Measurements from ENCODE around the gene TAGLN.

Gene TAGLN

GRCh38 chr11:117189191-117189940 is 9.8 kb upstream of the TAGLN start (continued):
- TF ChIP-seq ISL1 (CRISPR knock-in tag; IDR thresholded peaks at IDR 0.05) (no peak), CSDC2 (CRISPR knock-in tag; IDR thresholded peaks at IDR 0.05) (no peak), OSR1 (CRISPR knock-in tag; IDR thresholded peaks at IDR 0.05) (no peak), TOX (CRISPR knock-in tag; IDR thresholded peaks at IDR 0.05; ENCODE audit: borderline replicate concordance) (no peak), ZC3H10 (CRISPR knock-in tag; IDR thresholded peaks at IDR 0.05) (no peak), ZNF8 (CRISPR knock-in tag; IDR thresholded peaks at IDR 0.05) (no peak)

- ATAC-seq = no peak
- no peak for TF ChIP-seq ZNF8 (CRISPR knock-in tag; IDR thresholded peaks at IDR 0.05)
- TF ChIP-seq CREB5 (CRISPR knock-in tag; IDR thresholded peaks at IDR 0.05; ENCODE audit: low read depth) = no peak
- no peak for TF ChIP-seq ISL1 (CRISPR knock-in tag; IDR thresholded peaks at IDR 0.05)
- TF ChIP-seq TSHZ2 (CRISPR knock-in tag; IDR thresholded peaks at IDR 0.05) = no peak
- no peak for TF ChIP-seq SNAI2 (CRISPR knock-in tag; IDR thresholded peaks at IDR 0.05)
- no peak for TF ChIP-seq ZC3H10 (CRISPR knock-in tag; IDR thresholded peaks at IDR 0.05)
- TF ChIP-seq ZFP3 (CRISPR knock-in tag; IDR thresholded peaks at IDR 0.05) = no peak
- TF ChIP-seq TOX (CRISPR knock-in tag; IDR thresholded peaks at IDR 0.05; ENCODE audit: borderline replicate concordance) = no peak
- TF ChIP-seq ZNF565 (CRISPR knock-in tag; conservative IDR thresholded peaks at IDR 0.05; ENCODE audit: low read depth) = no peak
- TF ChIP-seq OSR1 (CRISPR knock-in tag; IDR thresholded peaks at IDR 0.05) = no peak
- no peak for TF ChIP-seq RARB (CRISPR knock-in tag; IDR thresholded peaks at IDR 0.05)
- no peak for TF ChIP-seq PPARA (CRISPR knock-in tag; IDR thresholded peaks at IDR 0.05; ENCODE audit: borderline replicate concordance)
Measured at GRCh38 chr11:117189941-117190544, 9.1 kb upstream of the TAGLN start.

DNA sequence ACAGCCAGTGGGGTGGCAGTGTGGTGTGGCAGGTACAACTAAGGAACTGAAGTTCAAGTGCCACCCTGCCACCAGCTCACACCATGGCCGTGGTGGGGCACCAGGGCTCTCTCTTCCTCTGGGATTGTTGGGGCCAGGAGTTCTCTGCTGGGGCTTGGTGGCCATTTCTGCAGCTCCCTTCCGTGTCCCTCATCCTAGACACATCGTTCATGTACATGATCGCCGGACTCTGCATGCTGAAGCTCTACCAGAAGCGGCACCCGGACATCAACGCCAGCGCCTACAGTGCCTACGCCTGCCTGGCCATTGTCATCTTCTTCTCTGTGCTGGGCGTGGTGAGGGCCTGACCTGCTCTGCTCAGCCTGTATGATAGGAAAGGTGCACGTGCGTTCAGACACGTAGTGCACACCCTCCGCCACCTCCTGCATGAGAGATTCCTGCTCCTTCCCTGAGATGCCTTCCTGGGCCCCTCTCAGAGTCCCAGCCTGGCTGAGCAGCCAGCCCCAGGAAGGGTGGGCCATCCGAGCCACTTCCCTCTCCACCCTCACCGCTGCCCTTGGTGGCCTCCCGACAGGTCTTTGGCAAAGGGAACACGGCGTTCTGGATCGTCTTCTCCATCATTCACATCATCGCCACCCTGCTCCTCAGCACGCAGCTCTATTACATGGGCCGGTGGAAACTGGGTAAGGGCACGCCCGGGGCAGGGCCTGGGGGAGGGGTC is 7.3 kb upstream of the TAGLN start:
- no peak for ATAC-seq
- TF ChIP-seq GLIS3 (CRISPR knock-in tag; IDR thresholded peaks at IDR 0.05) = no peak
- no peak for TF ChIP-seq ZNF70 (CRISPR knock-in tag; IDR thresholded peaks at IDR 0.05)
- TF ChIP-seq ZNF565 (CRISPR knock-in tag; conservative IDR thresholded peaks at IDR 0.05; ENCODE audit: low read depth) = no peak
- no peak for TF ChIP-seq OSR1 (CRISPR knock-in tag; IDR thresholded peaks at IDR 0.05)
- TF ChIP-seq ZNF8 (CRISPR knock-in tag; IDR thresholded peaks at IDR 0.05) = no peak
- TF ChIP-seq ISL1 (CRISPR knock-in tag; IDR thresholded peaks at IDR 0.05) = no peak
- TF ChIP-seq CREB5 (CRISPR knock-in tag; IDR thresholded peaks at IDR 0.05; ENCODE audit: low read depth) = no peak
- TF ChIP-seq, protein P1, sequence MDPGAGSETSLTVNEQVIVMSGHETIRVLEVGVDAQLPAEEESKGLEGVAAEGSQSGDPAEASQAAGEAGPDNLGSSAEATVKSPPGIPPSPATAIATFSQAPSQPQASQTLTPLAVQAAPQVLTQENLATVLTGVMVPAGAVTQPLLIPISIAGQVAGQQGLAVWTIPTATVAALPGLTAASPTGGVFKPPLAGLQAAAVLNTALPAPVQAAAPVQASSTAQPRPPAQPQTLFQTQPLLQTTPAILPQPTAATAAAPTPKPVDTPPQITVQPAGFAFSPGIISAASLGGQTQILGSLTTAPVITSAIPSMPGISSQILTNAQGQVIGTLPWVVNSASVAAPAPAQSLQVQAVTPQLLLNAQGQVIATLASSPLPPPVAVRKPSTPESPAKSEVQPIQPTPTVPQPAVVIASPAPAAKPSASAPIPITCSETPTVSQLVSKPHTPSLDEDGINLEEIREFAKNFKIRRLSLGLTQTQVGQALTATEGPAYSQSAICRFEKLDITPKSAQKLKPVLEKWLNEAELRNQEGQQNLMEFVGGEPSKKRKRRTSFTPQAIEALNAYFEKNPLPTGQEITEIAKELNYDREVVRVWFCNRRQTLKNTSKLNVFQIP (CRISPR knock-in tag; IDR thresholded peaks at IDR 0.05; ENCODE audit: borderline replicate concordance, low read depth) = no peak
- TF ChIP-seq CSDC2 (CRISPR knock-in tag; IDR thresholded peaks at IDR 0.05) = no peak
- no peak for TF ChIP-seq ZFP3 (CRISPR knock-in tag; IDR thresholded peaks at IDR 0.05)
- no peak for TF ChIP-seq PPARA (CRISPR knock-in tag; IDR thresholded peaks at IDR 0.05; ENCODE audit: borderline replicate concordance)
- no peak for TF ChIP-seq SNAI2 (CRISPR knock-in tag; IDR thresholded peaks at IDR 0.05)
- TF ChIP-seq, protein P2, sequence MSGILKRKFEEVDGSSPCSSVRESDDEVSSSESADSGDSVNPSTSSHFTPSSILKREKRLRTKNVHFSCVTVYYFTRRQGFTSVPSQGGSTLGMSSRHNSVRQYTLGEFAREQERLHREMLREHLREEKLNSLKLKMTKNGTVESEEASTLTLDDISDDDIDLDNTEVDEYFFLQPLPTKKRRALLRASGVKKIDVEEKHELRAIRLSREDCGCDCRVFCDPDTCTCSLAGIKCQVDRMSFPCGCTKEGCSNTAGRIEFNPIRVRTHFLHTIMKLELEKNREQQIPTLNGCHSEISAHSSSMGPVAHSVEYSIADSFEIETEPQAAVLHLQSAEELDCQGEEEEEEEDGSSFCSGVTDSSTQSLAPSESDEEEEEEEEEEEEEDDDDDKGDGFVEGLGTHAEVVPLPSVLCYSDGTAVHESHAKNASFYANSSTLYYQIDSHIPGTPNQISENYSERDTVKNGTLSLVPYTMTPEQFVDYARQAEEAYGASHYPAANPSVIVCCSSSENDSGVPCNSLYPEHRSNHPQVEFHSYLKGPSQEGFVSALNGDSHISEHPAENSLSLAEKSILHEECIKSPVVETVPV (CRISPR knock-in tag; IDR thresholded peaks at IDR 0.05) = no peak
- TF ChIP-seq ZC3H10 (CRISPR knock-in tag; IDR thresholded peaks at IDR 0.05) = no peak
- no peak for TF ChIP-seq ZFP30 (CRISPR knock-in tag; IDR thresholded peaks at IDR 0.05)
- no peak for TF ChIP-seq RARB (CRISPR knock-in tag; IDR thresholded peaks at IDR 0.05)
